ENCODE results near the gene SLC47A2. TPM values are rescaled to one million over a fixed set of nuclear protein-coding genes. Genes with fewer than 3 reads are reported as not detected.

The SLC47A2 gene
- total RNA-seq, 4 donors from 2014 or later, result 0.27 to 1.1 (median 0.32) TPM; not detected in 1

GRCh38 chr17:19750020-19750572 is 33.7 kb upstream of the SLC47A2 start:
- no peak overlapping the region for H3K4me3 ChIP-seq
- H3K27ac ChIP-seq, result no peak overlapping the region
- no peak for DNase-seq
- intact Hi-C loops (cut with DNase I; ENCODE audit: low total_unique reads) (no loop called here), in situ Hi-C loops (cut with MboI; ENCODE audit: low pct_ligation_motif_present in 1 of 4, low pct_unique_long_range_greater_than_20kb in 1 of 4, low sequenced_read_pairs in 3 of 4) (loop anchor here (25.0 kb wide), 2 partner anchors 88 to 388 kb away; partner anchors contain the start of gene B9D1 (in 3 of the 4))
- no peaks in the 10 kb centered on the region for H3K36me3 ChIP-seq
- H3K27me3 ChIP-seq, result no peaks in the 10 kb centered on the region
- 70 to 88% methylated on average over 2 to 9 of the region's 9 CpGs for WGBS, 2 donors (ENCODE audit: low coverage in 1 of 2)
- TF ChIP-seq, protein P1, sequence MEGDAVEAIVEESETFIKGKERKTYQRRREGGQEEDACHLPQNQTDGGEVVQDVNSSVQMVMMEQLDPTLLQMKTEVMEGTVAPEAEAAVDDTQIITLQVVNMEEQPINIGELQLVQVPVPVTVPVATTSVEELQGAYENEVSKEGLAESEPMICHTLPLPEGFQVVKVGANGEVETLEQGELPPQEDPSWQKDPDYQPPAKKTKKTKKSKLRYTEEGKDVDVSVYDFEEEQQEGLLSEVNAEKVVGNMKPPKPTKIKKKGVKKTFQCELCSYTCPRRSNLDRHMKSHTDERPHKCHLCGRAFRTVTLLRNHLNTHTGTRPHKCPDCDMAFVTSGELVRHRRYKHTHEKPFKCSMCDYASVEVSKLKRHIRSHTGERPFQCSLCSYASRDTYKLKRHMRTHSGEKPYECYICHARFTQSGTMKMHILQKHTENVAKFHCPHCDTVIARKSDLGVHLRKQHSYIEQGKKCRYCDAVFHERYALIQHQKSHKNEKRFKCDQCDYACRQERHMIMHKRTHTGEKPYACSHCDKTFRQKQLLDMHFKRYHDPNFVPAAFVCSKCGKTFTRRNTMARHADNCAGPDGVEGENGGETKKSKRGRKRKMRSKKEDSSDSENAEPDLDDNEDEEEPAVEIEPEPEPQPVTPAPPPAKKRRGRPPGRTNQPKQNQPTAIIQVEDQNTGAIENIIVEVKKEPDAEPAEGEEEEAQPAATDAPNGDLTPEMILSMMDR (IDR thresholded peaks at IDR 0.05), result no peak
- TF ChIP-seq POLR2AphosphoS5 (IDR thresholded peaks at IDR 0.05) (no peak), EP300 (IDR thresholded peaks at IDR 0.05; ENCODE audit: low read depth) (no peak), POLR2A (IDR thresholded peaks at IDR 0.05) (no peak)
- no peaks in the 10 kb centered on the region for H3K9me3 ChIP-seq
- peaks cover 10 to 41% (median 34%) of the 10 kb centered on the region in 4 donors for H3K4me1 ChIP-seq

DNA sequence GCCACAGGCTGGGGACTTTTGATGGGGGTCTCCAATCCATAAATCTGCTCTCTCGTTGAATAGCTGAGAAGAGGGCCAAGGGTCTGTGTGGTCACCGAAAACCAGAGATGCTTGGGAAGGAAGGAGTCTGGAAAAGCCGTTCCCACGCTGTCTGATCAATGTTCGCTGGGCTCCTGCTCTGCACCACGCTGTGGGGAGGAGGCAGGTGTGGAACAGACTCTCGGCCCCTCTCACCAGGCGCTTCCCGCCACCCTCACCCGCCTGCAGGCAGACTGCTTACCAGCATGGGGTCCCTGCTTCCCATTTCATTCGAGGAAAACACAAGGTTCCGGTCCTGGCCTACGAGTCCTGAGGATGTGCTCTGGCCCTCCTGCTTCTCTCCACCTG is 32.4 kb upstream of the SLC47A2 start:
- TF ChIP-seq, protein P1 (IDR thresholded peaks at IDR 0.05), result no peak
- no peak for TF ChIP-seq EP300 (IDR thresholded peaks at IDR 0.05; ENCODE audit: low read depth)
- TF ChIP-seq POLR2AphosphoS5 (IDR thresholded peaks at IDR 0.05), result no peak
- TF ChIP-seq POLR2A (IDR thresholded peaks at IDR 0.05), result no peak
- 0 to 75% methylated on average over 1 to 13 of the region's 13 CpGs for WGBS, 2 donors (ENCODE audit: low coverage in 1 of 2)
- intact Hi-C loops (cut with DNase I; ENCODE audit: low total_unique reads), result loop anchor here (5.0 kb wide), 1 partner anchor 101 kb away; the partner anchor contains the start of gene ALDH3A2
- no peaks in the 10 kb centered on the region for H3K27me3 ChIP-seq
- no peak for DNase-seq
- peaks cover 12 to 48% (median 38%) of the 10 kb centered on the region in 4 donors for H3K4me1 ChIP-seq
- no peak overlapping the region for H3K4me3 ChIP-seq
- H3K9me3 ChIP-seq, result no peaks in the 10 kb centered on the region
- H3K36me3 ChIP-seq, result no peaks in the 10 kb centered on the region
- in situ Hi-C loops (cut with MboI; ENCODE audit: low pct_ligation_motif_present in 1 of 4, low pct_unique_long_range_greater_than_20kb in 1 of 4, low sequenced_read_pairs in 3 of 4), result no loop called here
- H3K27ac ChIP-seq, result peak overlapping the region in 2 of 4 donors; percentile 22 to 67

GRCh38 chr17:19747829-19748806 is 31.7 kb upstream of the SLC47A2 start, which contains the start of gene ALDH3A1:
TSS of gene ALDH3A1 (minus strand) at chr17:19748298. CDS start at chr17:19745129, 3,169 bp downstream.
- Histone ChIP-seq H3K4me3 (no peak within 1 kb of the TSS), H3K27me3 (no peaks in the 10 kb centered on the region), H3K9me3 (no peaks in the 10 kb centered on the region), H3K27ac (peak within 1 kb of the TSS in 2 of 4 donors; percentile 22 to 67), H3K36me3 (no peaks in the 10 kb centered on the region), H3K4me1 (peaks cover 5 to 43% (median 34%) of the 10 kb centered on the region in 4 donors)
- in situ Hi-C loops (cut with MboI; ENCODE audit: low pct_ligation_motif_present in 1 of 4, low pct_unique_long_range_greater_than_20kb in 1 of 4, low sequenced_read_pairs in 3 of 4), result no loop called here
- WGBS, 2 donors (ENCODE audit: low coverage in 1 of 2), result 40 to 51% methylated on average over 8 to 25 of the region's 25 CpGs
- intact Hi-C loops (cut with DNase I; ENCODE audit: low total_unique reads), result loop anchor here (5.0 kb wide), 1 partner anchor 101 kb away; the partner anchor contains the start of gene ALDH3A2
- TF ChIP-seq, protein P1 (IDR thresholded peaks at IDR 0.05), result no peak
- peak; percentile 58 for DNase-seq

- Histone ChIP-seq H3K4me3 (no peak overlapping the region), H3K27me3 (no peaks in the 10 kb centered on the region), H3K4me1 (peaks cover 5 to 34% (median 25%) of the 10 kb centered on the region in 4 donors), H3K27ac (peak overlapping the region in 1 of 4 donors; percentile 67), H3K9me3 (no peaks in the 10 kb centered on the region), H3K36me3 (no peaks in the 10 kb centered on the region)
- DNase-seq, result no peak
- 98% methylated on average over 9 of the region's 13 CpGs; no CpG with 5 or more reads in 1 of the 2 donors for WGBS, 2 donors (ENCODE audit: low coverage in 1 of 2)
- intact Hi-C loops (cut with DNase I; ENCODE audit: low total_unique reads), result loop anchor here (5.0 kb wide), 1 partner anchor 100 kb away; the partner anchor contains the start of gene ALDH3A2
- TF ChIP-seq POLR2A (IDR thresholded peaks at IDR 0.05) (no peak), POLR2AphosphoS5 (IDR thresholded peaks at IDR 0.05) (no peak), EP300 (IDR thresholded peaks at IDR 0.05; ENCODE audit: low read depth) (no peak)
- TF ChIP-seq, protein P1 (IDR thresholded peaks at IDR 0.05), result no peak
- in situ Hi-C loops (cut with MboI; ENCODE audit: low pct_ligation_motif_present in 1 of 4, low pct_unique_long_range_greater_than_20kb in 1 of 4, low sequenced_read_pairs in 3 of 4), result no loop called here
These were observed 30.9 kb upstream of the SLC47A2 start for GRCh38 chr17:19747159-19747719.

Measured in transverse colon (tissue), 4 donors.